Chondrocyte (in vitro differentiated cells): ENCODE measurements around the gene STC2. TPM values are rescaled to one million over a fixed set of nuclear protein-coding genes. Genes with fewer than 3 reads are reported as not detected.

ENCODE experiments used
- DNase-seq: peaks from one replicate; pipeline ENCODE4 v3.0.0; 2021; ENCODE audit warnings: mixed read lengths, low spot score
- H3K27ac Mint-ChIP-seq: one replicate; pipeline ENCODE4 v1.8.0; 2021; ENCODE audit warnings: mild to moderate bottlenecking, moderate library complexity, mixed read lengths; ENCODE audit not compliant: unreplicated experiment
- H3K27me3 Mint-ChIP-seq: 2 replicates; pipeline ENCODE4 v1.8.0; 2021; ENCODE audit warnings: low read depth, mixed read lengths
- H3K36me3 Mint-ChIP-seq: 2 replicates; pipeline ENCODE4 v1.8.0; 2021; ENCODE audit warnings: low read depth, mixed read lengths
- H3K4me1 Mint-ChIP-seq: 2 replicates; pipeline ENCODE4 v1.8.0; 2021; ENCODE audit warnings: low read depth, mild to moderate bottlenecking, mixed read lengths
- H3K4me3 Mint-ChIP-seq: one replicate; pipeline ENCODE4 v1.8.0; 2021; ENCODE audit warnings: mild to moderate bottlenecking, moderate library complexity, mixed read lengths; ENCODE audit not compliant: unreplicated experiment
- H3K9me3 Mint-ChIP-seq: 2 replicates; pipeline ENCODE4 v1.8.0; 2021; ENCODE audit warnings: low read depth, mixed read lengths
- total RNA-seq: library from RNA; stranded (reverse); gene quantifications from 3 replicates; pipeline ENCODE4 v1.2.1, GENCODE V29; 2021
- TF ChIP-seq, protein P1 (sequence below): fragments of 200-600 bp; sonication (generic); IDR thresholded peaks from 2 replicates; pipeline ENCODE4 v1.5.0; 2021; ENCODE audit warnings: antibody characterized with exemption, mild to moderate bottlenecking, moderate library complexity

The STC2 gene
- total RNA-seq, 1 donor from 2014 or later: 1,121 TPM

DNA sequence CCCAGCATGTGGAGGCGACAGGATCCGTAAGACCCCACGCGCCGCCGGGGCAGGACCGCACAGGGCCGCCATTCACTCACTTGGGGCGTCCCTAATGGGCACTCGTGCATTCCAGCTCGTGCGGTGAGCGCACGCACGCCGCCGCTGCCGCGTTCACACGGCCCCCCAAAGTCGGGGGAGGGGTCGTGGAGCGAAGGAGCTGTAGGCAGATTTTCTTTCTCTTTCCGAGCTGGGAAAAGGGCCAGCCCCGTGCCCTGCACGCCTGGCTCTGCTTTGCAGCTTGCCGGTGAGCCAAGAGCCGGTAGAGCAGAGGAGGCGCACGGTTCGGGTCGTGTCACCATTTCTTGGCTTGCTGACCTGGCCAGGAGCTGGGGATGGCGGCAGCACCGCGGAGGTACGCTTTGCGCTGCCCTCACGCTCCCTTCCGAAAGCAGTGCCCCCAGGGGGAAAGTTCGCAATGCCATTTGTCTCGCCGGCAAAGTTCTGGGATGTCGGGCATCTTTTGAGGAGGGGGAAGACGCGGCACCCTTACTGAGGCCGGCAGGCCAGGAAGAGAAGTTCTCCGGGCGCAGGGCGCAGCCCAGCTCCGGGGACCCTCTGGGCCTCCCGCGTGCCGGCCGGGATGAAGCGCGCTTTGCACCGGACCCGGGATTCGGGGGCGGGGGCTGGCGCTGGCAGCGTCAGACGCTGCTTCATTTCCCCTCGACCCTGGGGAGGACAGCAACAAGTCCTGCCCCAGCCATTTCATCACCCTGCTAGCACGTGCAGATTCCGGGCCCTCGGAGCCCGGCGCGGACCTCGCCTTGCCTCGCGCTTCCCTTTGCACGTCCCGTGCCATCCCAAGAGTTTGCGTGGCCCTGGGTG is 898 bp downstream of the STC2 start:
- Mint-ChIP-seq H3K36me3 (peaks cover 52% of the 10 kb centered on the region), H3K4me1 (peaks cover 69% of the 10 kb centered on the region), H3K9me3 (peaks cover 4% of the 10 kb centered on the region), H3K4me3 (peak overlapping the region; percentile 99), H3K27ac (peak overlapping the region; percentile 100), H3K27me3 (no peaks in the 10 kb centered on the region)
- DNase-seq: no peak
- TF ChIP-seq, protein P1, sequence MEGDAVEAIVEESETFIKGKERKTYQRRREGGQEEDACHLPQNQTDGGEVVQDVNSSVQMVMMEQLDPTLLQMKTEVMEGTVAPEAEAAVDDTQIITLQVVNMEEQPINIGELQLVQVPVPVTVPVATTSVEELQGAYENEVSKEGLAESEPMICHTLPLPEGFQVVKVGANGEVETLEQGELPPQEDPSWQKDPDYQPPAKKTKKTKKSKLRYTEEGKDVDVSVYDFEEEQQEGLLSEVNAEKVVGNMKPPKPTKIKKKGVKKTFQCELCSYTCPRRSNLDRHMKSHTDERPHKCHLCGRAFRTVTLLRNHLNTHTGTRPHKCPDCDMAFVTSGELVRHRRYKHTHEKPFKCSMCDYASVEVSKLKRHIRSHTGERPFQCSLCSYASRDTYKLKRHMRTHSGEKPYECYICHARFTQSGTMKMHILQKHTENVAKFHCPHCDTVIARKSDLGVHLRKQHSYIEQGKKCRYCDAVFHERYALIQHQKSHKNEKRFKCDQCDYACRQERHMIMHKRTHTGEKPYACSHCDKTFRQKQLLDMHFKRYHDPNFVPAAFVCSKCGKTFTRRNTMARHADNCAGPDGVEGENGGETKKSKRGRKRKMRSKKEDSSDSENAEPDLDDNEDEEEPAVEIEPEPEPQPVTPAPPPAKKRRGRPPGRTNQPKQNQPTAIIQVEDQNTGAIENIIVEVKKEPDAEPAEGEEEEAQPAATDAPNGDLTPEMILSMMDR: no peak

DNA sequence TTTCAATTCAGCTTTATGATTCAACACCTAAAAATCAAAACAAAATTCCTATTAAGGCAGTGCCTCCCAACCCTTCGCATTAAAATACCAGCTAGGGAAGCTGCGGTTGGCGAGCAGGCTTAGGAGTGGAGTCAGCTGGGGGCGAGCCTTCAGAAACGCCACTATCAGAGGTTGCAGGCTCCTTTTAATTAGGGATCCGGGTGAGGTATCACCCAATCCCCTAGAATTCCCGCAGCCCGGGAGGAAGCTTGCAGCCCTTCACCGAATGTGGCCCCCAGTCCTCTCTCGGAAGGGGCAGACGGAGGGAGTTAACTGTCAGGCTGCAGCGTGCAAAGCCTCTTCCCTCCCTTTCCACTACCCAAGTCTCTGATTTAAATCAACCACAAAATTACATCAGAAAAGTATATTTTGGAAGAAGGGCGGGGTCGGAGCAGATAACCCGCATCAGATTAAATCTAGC is 1.7 kb downstream of the STC2 start:
- Mint-ChIP-seq H3K4me3 (peak overlapping the region; percentile 99), H3K4me1 (peaks cover 69% of the 10 kb centered on the region), H3K36me3 (peaks cover 58% of the 10 kb centered on the region), H3K9me3 (no peaks in the 10 kb centered on the region), H3K27ac (peak overlapping the region; percentile 100), H3K27me3 (no peaks in the 10 kb centered on the region)
- no peak for DNase-seq
- TF ChIP-seq, protein P1: no peak

DNA sequence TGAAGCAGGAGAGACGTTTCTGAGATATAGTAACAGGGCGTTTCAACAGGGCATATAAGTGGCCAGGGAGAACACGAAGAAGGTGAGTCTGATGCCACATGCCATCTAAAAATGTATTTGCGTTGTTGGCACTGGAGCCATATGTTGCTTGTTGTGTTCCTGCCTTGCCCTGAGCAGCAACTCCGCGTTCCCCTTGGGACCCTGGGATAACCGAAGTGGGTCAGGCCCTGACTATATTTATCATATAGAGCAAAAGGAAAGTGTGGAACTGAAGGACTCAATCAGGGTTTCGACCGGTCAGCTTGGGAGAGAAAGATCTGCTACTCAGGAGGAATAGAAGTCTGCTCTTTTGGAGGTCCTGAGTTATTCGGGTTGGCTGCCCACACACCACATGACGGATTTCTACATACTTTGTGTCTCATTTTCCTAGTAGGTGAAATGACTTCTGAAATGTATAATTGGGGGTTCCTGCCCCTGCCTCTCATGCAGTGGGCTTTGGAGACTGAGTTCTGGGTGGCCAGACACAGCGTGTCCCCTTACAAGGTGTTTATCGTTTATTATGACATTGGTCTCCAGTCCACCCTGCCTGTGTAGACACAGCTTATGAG is 3.0 kb downstream of the STC2 start:
- H3K4me1 Mint-ChIP-seq: peaks cover 72% of the 10 kb centered on the region
- peak overlapping the region; percentile 99 for H3K4me3 Mint-ChIP-seq
- TF ChIP-seq, protein P1: no peak
- no peaks in the 10 kb centered on the region for H3K27me3 Mint-ChIP-seq
- peaks cover 72% of the 10 kb centered on the region for H3K36me3 Mint-ChIP-seq
- DNase-seq: no peak
- peak overlapping the region; percentile 100 for H3K27ac Mint-ChIP-seq
- no peaks in the 10 kb centered on the region for H3K9me3 Mint-ChIP-seq

DNA sequence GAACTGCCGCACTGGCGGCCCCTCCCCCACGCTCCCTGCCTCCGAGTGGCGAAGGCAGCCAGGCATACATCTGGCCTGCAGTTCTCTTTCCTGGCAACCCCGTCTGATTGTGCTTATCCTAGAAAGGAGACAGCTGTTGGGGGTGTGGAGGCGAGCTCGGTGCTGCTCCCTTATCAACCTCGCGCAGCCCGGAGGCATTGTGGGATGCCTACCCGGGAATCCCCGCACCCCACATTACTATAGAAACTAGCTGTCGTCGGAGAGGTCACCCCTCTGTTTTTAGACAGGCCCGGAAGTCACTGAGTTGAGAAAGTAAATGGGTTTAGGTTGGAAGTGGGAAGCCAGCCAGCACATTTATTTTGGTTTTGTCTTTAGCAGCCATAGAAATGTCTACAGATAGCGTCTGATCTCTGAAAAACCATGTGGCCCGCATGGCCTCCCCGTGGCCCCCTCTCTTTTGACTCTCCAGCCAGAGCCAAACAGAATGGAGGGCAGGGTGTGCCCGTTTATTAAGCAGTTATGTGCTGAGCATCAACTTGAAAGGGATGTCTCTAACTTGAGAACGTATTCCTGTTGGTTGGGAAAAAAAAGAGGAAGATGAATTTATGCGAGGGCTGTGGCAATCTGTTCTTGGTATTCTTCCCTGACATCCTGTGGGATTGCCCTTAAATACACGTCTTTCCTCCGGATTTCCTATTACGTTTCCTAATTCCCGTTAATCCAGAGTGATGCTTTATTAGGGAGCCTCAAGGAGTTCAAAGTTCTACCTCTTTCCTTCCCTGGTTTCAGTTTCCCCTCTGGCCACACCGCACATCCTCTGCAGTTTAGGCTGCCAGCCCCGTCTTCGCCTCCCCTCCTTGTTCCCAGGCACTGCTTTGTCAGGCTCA is 3.9 kb downstream of the STC2 start:
- TF ChIP-seq, protein P1: no peak
- H3K9me3 Mint-ChIP-seq: no peaks in the 10 kb centered on the region
- DNase-seq: peak; percentile 92
- peak overlapping the region; percentile 99 for H3K4me3 Mint-ChIP-seq
- H3K36me3 Mint-ChIP-seq: peaks cover 79% of the 10 kb centered on the region
- peak overlapping the region; percentile 100 for H3K27ac Mint-ChIP-seq
- peaks cover 76% of the 10 kb centered on the region for H3K4me1 Mint-ChIP-seq
- no peaks in the 10 kb centered on the region for H3K27me3 Mint-ChIP-seq

DNA sequence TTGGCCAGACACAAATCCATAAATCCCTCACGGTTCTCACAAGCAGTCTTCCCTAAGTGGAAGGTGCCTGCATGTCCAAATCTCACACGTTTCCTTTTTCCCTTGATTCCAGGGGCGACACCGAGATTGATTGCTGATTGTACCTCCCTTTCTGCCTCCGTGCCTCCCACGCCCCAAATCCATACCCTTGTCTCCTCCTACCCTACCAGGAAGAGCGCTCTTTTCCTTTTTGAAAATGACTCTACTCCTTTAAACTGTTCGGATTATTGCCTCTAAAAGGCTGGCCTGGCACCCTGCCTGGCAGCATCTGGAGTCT is 4.5 kb downstream of the STC2 start:
- Mint-ChIP-seq H3K27ac (peak overlapping the region; percentile 100), H3K36me3 (peaks cover 84% of the 10 kb centered on the region), H3K27me3 (no peaks in the 10 kb centered on the region), H3K4me3 (peak overlapping the region; percentile 99), H3K9me3 (no peaks in the 10 kb centered on the region), H3K4me1 (peaks cover 76% of the 10 kb centered on the region)
- TF ChIP-seq, protein P1: no peak
- no peak for DNase-seq
